ENCODE data around the gene ZNHIT2.

- TF ChIP-seq CTCF (IDR thresholded peaks at IDR 0.05) (no peak), POLR2AphosphoS5 (IDR thresholded peaks at IDR 0.05; ENCODE audit: low read depth, low read length) (no peak; the same call in 1 of the 2 replicates), TCF7L2 (IDR thresholded peaks at IDR 0.05; ENCODE audit: low read depth, low read length) (no peak), SIN3A (IDR thresholded peaks at IDR 0.05; ENCODE audit: borderline replicate concordance, insufficient read depth, low read depth, low read length) (no peak)
- TF ChIP-seq, protein P1, sequence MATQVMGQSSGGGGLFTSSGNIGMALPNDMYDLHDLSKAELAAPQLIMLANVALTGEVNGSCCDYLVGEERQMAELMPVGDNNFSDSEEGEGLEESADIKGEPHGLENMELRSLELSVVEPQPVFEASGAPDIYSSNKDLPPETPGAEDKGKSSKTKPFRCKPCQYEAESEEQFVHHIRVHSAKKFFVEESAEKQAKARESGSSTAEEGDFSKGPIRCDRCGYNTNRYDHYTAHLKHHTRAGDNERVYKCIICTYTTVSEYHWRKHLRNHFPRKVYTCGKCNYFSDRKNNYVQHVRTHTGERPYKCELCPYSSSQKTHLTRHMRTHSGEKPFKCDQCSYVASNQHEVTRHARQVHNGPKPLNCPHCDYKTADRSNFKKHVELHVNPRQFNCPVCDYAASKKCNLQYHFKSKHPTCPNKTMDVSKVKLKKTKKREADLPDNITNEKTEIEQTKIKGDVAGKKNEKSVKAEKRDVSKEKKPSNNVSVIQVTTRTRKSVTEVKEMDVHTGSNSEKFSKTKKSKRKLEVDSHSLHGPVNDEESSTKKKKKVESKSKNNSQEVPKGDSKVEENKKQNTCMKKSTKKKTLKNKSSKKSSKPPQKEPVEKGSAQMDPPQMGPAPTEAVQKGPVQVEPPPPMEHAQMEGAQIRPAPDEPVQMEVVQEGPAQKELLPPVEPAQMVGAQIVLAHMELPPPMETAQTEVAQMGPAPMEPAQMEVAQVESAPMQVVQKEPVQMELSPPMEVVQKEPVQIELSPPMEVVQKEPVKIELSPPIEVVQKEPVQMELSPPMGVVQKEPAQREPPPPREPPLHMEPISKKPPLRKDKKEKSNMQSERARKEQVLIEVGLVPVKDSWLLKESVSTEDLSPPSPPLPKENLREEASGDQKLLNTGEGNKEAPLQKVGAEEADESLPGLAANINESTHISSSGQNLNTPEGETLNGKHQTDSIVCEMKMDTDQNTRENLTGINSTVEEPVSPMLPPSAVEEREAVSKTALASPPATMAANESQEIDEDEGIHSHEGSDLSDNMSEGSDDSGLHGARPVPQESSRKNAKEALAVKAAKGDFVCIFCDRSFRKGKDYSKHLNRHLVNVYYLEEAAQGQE (IDR thresholded peaks at IDR 0.05; ENCODE audit: insufficient read depth in 1 of 2, low read depth in 2 of 2, low read length in 1 of 2), result no peak
These were observed 9.2 kb upstream of the ZNHIT2 start for GRCh38 chr11:65126624-65127274.

Data from Panc1 (cell line).